HepG2 (cell line): Measurements from ENCODE around the gene SOSTDC1.

Experiments
- EZH2 ChIP-seq: conservative IDR thresholded peaks from 2 replicates; pipeline ENCODE4 v1.6.1; 2012; ENCODE audit warnings: mild to moderate bottlenecking, low read depth, low read length, moderate library complexity
- FLYWCH1 ChIP-seq: sonication (generic); formaldehyde crosslinking; IDR thresholded peaks from 2 replicates; pipeline ENCODE4 v1.8.1; 2023; ENCODE audit warnings: mild to moderate bottlenecking, missing genetic modification reagents
- TF ChIP-seq, protein P1 (sequence below): sonication (generic); formaldehyde crosslinking; IDR thresholded peaks from 2 replicates; pipeline ENCODE4 v1.8.0; 2022; ENCODE audit warnings: missing genetic modification reagents, mild to moderate bottlenecking, inconsistent platforms, borderline replicate concordance

- TF ChIP-seq, protein P1, sequence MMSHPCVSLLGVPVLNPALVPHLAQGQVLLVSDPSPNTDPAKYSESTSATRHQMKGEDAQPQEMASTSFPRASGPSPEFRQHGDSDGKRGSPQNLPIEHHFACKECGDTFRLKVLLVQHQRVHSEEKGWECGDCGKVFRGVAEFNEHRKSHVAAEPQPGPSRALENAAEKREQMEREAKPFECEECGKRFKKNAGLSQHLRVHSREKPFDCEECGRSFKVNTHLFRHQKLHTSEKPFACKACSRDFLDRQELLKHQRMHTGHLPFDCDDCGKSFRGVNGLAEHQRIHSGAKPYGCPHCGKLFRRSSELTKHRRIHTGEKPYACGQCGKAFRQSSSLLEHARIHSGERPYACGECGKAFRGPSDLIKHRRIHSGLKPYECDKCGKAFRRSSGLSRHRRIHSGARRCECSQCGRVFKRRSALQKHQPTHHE (CRISPR knock-in tag), result no peak
- TF ChIP-seq FLYWCH1 (CRISPR knock-in tag) (no peak), EZH2 (no peak)
These were observed 36.9 kb downstream of the SOSTDC1 start for GRCh38 chr7:16428672-16429071.
